HG03378 (cell line): Measurements from ENCODE around the gene GPNMB.
"Not testable (repeated sequence)": the region's sequence is repeated elsewhere in the genome, so short reads cannot be mapped to it uniquely, and the experiment has no call there.

ENCODE experiments used
- ATAC-seq: cut with Tn5 transposase; IDR thresholded peaks from one replicate; pipeline ENCODE4 v1.9.1; 2021; ENCODE audit warnings: mild to moderate bottlenecking, moderate library complexity; ENCODE audit not compliant: unreplicated experiment

GPNMB gene

GRCh38 chr7:23246555-23246954, at the start of gene GPNMB:
TSS of gene GPNMB (plus strand) at chr7:23246775. CDS start at chr7:23246858, 83 bp downstream.
- no peak for ATAC-seq

- ATAC-seq = not testable (repeated sequence)
Observed at GRCh38 chr7:23197745-23198144, 48.8 kb upstream of the GPNMB start.

DNA sequence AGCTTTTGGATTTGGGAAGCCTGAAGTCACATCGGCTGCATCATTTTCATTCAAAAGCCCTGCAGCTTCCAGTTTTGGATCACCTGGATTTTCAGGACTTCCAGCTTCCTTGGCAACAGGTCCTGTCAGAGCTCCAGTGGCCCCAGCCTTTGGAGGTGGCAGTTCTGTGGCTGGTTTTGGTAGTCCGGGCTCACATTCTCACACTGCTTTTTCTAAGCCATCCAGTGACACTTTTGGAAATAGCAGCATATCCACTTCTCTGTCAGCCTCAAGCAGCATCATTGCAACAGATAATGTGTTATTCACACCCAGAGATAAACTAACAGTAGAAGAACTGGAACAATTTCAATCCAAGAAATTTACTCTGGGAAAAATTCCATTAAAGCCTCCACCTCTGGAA, 46.2 kb upstream of the GPNMB start:
- ATAC-seq = no peak

GRCh38 chr7:23204241-23204640, 42.3 kb upstream of the GPNMB start:
- no peak for ATAC-seq

- ATAC-seq = no peak
Observed at GRCh38 chr7:23205577-23205908, 41.0 kb upstream of the GPNMB start.

DNA sequence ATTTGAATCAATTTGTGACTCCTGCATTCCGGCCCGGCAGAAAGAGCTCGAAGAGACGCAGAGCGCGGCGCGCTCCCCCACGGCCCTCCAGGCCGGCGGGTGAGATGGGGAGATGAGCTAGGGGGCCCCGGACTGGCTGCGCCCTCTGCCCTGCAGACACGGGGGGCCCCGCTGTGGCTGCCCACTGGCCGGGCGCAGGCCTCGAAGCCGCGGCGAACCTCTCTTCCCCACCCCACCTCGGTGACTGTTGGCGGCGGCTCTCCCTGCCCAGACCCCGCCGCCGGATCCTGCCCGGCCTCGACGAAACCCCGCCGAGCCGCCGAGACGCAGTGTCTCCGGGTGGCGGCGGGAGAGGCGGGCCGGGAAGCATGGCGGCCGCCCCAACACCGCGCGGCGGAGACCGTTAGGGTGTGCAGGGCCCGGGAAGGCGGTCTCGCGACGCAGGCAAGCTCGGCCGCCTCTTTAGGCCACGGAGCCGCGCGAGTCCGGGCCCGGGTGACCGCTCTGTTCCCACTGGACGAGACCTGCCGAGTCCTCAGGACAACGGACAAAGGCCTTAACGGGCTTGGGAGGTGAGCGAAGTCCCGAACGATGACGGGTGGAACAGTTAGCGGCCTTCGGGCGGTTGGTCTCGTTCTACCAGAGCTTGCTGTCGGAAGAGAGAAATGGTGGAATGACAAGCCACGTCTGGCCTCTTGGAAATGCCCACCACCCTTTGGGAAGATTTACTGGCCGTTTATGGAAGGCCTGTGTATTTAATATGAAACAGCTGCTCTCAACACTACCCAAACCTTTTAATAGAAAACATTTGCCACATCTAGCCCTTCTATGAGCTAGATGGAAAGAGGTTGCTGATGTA, 40.4 kb upstream of the GPNMB start:
- ATAC-seq = no peak

GRCh38 chr7:23207021-23207420, 39.6 kb upstream of the GPNMB start:
- ATAC-seq = no peak

DNA sequence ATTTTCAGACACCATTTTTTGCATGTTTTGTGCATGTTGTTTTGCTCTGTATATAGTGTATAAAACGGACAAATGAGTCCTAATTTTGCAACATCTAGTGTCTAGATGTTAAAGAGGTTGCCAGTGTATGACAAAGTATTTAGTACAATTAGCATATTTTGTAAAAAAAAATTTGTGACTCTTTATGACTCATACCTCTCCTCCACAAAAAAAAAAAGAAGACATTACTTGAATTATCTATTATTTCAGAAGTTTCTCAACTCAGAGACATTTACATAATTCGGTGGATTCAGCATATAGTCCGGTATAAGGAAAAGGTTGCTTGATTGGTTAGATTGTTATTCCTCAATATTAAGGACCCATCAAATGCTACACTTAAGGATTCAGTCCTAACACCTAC, 38.7 kb upstream of the GPNMB start:
- no peak for ATAC-seq

- no peak for ATAC-seq
Observed at GRCh38 chr7:23208316-23208715, 38.3 kb upstream of the GPNMB start.

GRCh38 chr7:23210506-23210905, 36.1 kb upstream of the GPNMB start:
- no peak for ATAC-seq

- no peak for ATAC-seq
Observed at GRCh38 chr7:23211589-23211988, 35.0 kb upstream of the GPNMB start.

DNA sequence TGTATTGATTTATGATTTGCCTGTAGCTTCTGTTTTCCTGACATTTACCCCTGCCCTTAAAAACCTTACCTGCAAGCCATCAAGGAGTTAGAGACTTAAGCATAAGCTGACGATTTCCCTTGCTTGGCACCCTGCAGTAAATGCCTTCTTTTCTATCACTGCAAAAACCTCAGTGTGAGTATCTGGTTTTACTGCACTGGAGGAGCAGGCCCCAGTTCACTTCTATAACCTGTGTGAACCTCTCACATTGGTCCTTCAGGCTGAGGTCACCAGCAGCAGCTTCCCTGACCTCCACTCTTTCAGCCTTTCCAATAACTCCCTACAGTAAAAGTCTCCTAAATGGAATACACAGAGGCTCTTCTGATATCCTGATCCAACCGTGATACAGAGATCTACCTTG, 34.2 kb upstream of the GPNMB start:
- no peak for ATAC-seq

- ATAC-seq = no peak
Observed at GRCh38 chr7:23212841-23213240, 33.7 kb upstream of the GPNMB start.

DNA sequence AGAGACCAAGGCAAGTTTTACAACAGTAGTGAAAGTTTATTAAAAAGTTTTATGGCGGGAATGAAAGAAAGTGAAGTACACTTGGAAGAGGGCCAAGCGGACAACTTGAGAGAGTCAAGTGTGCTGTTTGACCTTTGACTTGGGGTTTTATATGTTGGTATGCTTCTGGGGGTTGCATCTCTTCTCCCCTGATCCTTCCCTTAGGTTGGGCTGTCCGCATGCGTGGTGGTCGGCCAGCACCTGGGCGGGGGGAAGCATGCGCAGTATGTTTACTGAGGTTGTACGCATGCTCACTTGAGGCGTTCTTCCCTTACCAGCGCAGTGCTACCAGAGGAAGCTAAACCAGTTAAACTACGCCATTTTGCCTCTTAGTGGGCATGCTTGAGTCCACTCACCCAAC, 32.8 kb upstream of the GPNMB start:
- no peak for ATAC-seq

GRCh38 chr7:23214423-23214822, 32.2 kb upstream of the GPNMB start:
- ATAC-seq = no peak

DNA sequence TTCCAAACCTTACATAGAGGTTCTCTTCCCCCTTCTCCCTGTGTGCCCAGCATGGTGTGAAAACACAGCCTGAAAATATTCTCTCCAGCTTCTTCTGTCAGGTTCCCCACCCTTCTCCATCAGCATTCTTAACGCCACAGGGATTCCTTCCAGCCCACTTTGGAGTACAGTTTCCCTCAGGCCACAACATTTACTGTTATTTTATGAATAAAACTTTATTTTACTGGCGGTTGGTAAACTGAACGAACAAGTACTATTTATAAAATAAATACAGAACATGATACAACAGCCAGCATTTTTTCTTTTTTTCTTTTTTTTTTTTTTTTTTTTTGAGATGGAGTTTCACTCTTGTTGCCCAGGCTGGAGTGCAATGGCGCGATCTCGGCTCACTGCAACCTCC, 31.6 kb upstream of the GPNMB start:
- ATAC-seq = no peak

DNA sequence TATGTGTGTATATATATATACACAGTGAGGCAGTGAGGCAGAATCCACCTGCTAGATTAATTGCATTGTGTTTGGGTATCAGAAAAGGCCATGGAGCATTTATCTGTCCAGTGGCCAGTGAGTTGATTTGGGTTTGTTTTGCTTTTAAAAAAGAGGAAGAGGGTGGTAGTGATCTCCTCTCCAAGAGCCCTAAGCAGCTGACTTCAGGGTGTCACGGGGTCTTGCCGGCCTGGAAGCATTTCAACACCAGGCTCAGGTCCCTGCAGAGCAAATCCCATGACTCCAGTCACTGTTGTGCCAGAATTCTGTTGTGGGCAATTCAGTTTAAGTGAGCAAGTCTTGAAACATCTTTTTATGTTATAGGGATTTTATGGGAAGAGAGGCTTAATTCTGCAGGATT, 30.6 kb upstream of the GPNMB start:
- ATAC-seq = no peak

DNA sequence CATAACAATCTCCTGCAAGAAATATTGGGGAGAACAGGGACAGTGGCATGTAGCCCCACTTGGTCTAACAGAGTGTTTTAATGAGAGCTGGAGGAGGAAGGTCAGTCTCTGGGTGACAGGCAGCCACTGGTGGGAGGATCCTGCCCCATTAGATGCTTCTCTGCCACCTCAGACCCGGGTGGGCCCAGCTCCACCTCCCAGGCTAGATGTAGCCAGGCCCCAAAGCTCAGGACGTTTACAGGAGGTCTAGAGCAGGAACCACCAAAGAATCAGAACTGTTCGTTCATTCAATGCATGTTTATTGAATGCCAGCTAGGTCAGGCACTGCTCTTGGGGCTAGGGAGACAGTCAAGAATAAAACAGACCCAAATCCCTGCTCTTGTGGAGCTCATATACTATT, 28.4 kb upstream of the GPNMB start:
- ATAC-seq = no peak

DNA sequence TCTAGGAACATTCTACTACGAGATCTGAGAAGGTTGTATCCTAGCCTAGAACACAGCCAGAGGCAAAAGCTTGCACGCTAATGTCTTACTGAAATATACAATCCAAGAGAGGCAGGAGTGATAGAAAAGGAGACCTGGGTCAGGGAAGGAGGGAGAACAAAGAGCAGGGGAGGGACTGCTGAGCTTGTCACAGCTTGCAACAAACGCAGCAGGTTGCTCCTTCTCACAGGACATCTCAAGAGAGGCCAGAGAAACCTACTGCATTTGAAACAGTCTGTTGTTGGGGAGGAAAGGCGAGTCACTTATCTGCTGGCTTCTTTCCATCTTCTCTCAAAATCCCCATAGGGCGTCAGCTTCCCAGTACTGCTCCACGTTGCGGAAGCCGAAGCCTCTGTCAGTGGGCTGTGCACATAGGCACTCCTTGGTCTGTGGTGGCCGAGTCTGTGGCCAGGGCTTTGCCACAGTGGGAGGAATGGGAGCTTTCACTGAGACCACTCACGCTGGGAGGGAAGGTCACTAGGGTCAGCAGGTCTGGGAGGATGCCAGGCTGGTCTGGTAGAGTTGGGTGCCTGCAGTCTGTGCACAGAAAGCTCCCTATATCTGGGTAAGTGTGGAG, 25.8 kb upstream of the GPNMB start:
- no peak for ATAC-seq

DNA sequence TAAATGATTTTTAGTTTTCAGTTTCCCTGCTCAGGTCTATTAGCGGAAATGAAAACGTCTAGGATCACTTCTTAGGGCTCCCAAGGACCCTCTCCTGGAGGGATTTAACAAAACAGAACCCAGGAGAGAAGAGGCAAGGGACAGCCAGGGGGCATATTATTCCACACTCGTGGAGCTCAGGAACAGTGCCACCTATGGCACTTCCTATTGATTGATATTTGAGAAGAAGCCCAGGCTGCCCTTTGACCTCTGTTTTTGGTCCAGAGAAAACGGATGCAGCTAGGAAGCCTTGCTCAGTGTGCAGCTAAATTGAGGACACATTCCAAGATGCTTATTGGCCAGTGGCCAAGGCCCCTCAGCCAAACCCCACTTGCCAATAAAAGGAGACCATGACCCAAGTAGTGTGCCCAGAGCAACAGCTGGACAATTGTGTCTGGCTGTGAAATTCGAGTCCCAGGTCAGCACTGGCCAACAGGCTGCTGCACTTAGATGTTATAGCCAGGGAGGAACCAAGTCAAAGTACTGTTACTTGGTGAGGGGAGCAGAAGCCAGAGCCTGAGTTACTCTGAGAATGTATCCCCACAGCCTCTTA, 24.0 kb upstream of the GPNMB start:
- no peak for ATAC-seq

DNA sequence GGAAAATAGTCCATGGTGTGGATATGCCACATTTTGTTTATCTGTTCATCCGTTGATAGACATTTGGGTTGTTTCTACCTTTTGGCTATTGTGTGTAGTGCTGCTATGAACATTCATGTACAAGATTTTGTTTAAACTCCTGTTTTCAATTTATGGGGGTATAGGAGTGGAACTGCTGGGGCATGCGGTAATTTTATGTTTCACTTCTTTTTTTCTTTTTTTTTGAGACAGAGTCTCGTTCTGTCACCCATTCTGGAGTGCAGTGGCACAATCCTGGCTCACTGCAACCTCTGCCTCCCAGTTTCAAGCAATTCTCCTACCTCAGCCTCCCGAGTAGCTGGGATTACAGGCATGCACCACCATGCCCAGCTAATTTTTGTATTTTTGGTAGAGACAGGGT, 22.2 kb upstream of the GPNMB start:
- not testable (repeated sequence) for ATAC-seq

- ATAC-seq = no peak
Observed at GRCh38 chr7:23226844-23227450, 19.6 kb upstream of the GPNMB start.
